ENCODE data around the gene AAMP.

Gene AAMP

GRCh38 chr2:218293715-218294429 is 23.9 kb upstream of the AAMP start:
- DNase-seq (ENCODE audit: low read depth): no peak

- DNase-seq (ENCODE audit: low read depth): peak; percentile 82
Observed at GRCh38 chr2:218292048-218293014, 22.4 kb upstream of the AAMP start, which contains the start of gene TMBIM1. Gene TMBIM1, minus strand, starts transcription at chr2:218292503. Its CDS starts 10,362 bp downstream, at chr2:218282141.

GRCh38 chr2:218291318-218292047 is 21.5 kb upstream of the AAMP start:
- no peak for DNase-seq (ENCODE audit: low read depth)

- DNase-seq (ENCODE audit: low read depth): peak; percentile 29
Observed at GRCh38 chr2:218290316-218291261, 20.7 kb upstream of the AAMP start.

GRCh38 chr2:218289639-218290315 is 19.8 kb upstream of the AAMP start:
- no peak for DNase-seq (ENCODE audit: low read depth)

GRCh38 chr2:218286570-218287459 is 16.9 kb upstream of the AAMP start:
- peak; percentile 71 for DNase-seq (ENCODE audit: low read depth)

GRCh38 chr2:218285604-218286003 is 15.7 kb upstream of the AAMP start:
- DNase-seq (ENCODE audit: low read depth): no peak

- peak; percentile 60 for DNase-seq (ENCODE audit: low read depth)
Observed at GRCh38 chr2:218284106-218284811, 14.3 kb upstream of the AAMP start.

- no peak for DNase-seq (ENCODE audit: low read depth)
Observed at GRCh38 chr2:218282173-218282991, 12.4 kb upstream of the AAMP start.

- DNase-seq (ENCODE audit: low read depth): no peak
Observed at GRCh38 chr2:218281449-218281848, 11.5 kb upstream of the AAMP start.

- no peak for DNase-seq (ENCODE audit: low read depth)
Observed at GRCh38 chr2:218280260-218280870, 10.4 kb upstream of the AAMP start.

- DNase-seq (ENCODE audit: low read depth): no peak
Observed at GRCh38 chr2:218278531-218279360, 8.8 kb upstream of the AAMP start.

GRCh38 chr2:218277921-218278320 is 8.0 kb upstream of the AAMP start:
- no peak for DNase-seq (ENCODE audit: low read depth)

- DNase-seq (ENCODE audit: low read depth): no peak
Observed at GRCh38 chr2:218276986-218277755, 7.2 kb upstream of the AAMP start.

GRCh38 chr2:218275371-218276072 is 5.6 kb upstream of the AAMP start:
- no peak for DNase-seq (ENCODE audit: low read depth)
